ENCODE data around the gene TMEM72. TPM values are rescaled to one million over a fixed set of nuclear protein-coding genes. Genes with fewer than 3 reads are reported as not detected.

The TMEM72 gene
- not detected in 2 replicates for total RNA-seq

DNA sequence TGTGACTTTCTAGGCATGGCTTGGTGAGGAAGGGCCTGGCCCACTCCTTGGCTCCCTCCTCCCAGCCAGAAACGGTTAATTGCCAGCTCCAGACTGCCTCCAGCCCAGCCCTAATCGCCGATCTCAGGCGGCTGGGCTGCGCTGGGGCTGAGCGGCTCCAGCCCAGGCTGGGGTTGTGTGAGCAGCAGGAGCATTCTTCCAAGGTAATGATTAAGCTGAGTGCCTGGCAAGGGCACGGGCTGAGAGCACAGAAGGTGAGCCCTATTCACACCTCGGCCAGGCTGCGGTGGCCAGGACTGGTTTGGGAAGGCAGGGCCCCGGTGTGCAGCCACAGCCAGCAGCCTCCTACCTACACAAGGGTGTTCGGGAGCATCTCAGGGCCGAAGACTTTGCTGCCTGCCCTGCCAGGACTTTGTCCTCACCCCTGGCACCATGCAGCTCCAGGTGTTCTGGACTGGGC is at the start of gene TMEM72:
Gene TMEM72, plus strand, starts transcription at position 257 of the 460 bp plus-strand sequence. Its CDS starts 176 bp downstream, at position 433.

DNA sequence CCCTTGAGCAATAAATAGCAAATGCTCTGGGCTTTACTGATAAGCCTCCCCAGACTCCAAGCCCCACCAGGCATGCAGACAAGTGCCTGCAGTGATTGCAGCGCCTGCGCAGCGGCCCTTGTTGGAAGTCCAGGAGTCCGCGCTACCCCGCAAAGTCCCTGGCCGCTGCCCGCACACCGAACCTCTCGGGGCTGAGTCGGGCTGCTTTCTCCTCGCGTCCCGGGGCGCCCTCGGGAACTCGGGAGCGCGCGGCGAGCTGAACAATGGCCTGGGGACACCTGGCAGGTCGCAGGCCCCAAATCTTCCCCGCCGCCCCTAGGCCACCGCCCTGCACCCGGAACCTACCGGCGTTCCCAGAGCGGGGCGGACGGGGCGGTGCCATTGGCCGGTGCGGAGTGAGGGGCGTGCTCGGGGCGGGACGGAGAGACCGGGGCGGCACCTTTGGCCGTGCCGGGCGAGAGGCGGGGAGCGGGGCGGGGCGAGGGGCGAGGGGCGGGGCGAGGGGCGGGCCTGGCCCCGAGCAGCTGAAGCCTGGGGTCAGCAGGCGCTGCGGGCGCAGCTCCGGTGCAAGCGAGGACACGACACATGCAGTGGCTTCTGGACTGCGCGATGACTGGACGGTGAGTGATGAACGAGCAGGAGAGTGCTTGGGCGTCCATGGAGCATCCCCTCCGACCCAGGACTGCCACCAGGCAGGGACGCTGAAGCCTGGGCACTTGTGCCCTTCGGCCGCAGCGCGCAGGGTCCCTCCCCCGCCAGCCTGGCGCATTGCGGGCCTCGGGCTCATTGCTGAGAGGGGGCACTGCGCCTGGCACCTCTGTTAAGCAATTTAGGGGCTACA is 48.3 kb downstream of the TMEM72 start, which contains the start of gene RASSF4:
Gene RASSF4, plus strand, starts transcription at position 556 of the 841 bp plus-strand sequence. CDS start 10,401 bp downstream, outside the sequence.

DNA sequence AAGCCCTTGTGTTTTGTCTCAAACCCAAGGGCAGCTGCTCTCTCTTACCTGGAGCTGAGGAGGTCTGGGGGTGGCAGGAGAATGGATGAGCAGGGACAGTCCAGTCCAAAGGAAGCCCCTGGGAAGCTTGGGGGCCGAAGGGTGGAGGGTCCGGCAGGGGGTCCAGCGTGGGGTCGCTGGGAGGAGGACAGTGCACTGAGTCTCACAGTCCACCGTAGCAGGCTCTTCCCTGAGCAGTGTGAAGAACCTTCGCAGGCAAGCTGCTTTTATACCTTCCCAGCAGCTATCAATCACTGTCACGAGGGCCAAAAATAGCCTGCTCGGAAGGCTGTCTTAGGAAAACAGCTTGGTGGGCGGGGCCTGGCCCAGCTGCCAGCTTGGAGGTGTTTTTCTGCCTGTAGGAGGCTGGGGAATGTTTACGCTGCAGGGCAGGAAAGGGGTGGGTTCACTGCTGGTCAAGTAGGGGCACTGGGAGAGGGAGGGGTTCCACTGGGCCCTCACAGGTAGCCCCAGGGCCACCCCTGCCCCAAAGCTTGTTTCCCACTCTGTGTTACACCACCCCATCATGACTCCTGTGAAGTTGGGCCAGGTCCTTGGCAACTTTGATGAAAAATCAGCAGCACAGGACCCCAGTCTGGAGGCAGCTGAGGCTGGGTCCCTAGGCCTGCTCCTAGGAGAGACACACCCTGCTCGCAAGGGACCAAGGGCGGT is 67.6 kb downstream of the TMEM72 start, which contains the start of gene DEPP1:
Gene DEPP1, minus strand, starts transcription at position 240 of the 711 bp plus-strand sequence. CDS start 779 bp downstream, outside the sequence.

Other genes with a start within 250 kb of the TMEM72 start
- gene RASSF4, start 48.5 kb downstream of the TMEM72 start, total RNA-seq, result 1.1 and 1.2 TPM in 2 replicates
- 1.1 and 21.9 TPM in 2 replicates for gene DEPP1, start 67.5 kb downstream of the TMEM72 start, total RNA-seq
- 11.6 and 11.8 TPM in 2 replicates for gene ZNF22, start 89.6 kb downstream of the TMEM72 start, total RNA-seq

Measured in hair follicular keratinocyte (primary cell).